ENCODE data around the gene ACTMAP. TPM values are rescaled to one million over a fixed set of nuclear protein-coding genes. Genes with fewer than 3 reads are reported as not detected.
A peak's percentile ranks its signal among the peaks of the same experiment; 100 is the strongest.

The ACTMAP gene
- total and polyA plus RNA-seq, 9 of the 15 experiments (the other 6 are each of a cell fraction or from before 2014, with no cell fraction given): 1.7 to 16.6 (median 4.9) TPM

DNA sequence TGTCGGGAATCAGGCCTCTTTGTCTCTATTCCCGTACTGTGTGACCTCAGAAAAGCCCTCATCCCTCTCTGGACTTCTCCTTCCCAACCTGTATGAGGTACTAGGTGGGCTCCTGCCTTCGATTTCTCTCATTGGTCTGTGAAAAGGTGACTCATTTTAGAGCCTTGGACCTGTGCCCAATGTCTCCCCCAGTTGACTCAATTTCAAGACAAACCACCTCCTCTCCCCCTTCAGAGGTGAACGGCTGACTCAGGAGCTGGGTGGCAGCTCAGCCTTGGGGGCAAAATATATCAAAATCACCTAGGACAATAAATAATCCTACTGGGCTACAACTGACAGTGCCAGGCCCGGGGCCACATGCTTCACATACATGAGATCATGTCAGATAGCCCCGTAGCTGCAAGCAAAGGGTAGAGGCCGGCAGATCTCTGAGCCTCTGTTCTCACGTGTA, 34.2 kb downstream of the ACTMAP start (continued):
- TF ChIP-seq ZNF431 (CRISPR knock-in tag; IDR thresholded peaks at IDR 0.05): no peak
- no peak for TF ChIP-seq HLTF (IDR thresholded peaks at IDR 0.05)

DNA sequence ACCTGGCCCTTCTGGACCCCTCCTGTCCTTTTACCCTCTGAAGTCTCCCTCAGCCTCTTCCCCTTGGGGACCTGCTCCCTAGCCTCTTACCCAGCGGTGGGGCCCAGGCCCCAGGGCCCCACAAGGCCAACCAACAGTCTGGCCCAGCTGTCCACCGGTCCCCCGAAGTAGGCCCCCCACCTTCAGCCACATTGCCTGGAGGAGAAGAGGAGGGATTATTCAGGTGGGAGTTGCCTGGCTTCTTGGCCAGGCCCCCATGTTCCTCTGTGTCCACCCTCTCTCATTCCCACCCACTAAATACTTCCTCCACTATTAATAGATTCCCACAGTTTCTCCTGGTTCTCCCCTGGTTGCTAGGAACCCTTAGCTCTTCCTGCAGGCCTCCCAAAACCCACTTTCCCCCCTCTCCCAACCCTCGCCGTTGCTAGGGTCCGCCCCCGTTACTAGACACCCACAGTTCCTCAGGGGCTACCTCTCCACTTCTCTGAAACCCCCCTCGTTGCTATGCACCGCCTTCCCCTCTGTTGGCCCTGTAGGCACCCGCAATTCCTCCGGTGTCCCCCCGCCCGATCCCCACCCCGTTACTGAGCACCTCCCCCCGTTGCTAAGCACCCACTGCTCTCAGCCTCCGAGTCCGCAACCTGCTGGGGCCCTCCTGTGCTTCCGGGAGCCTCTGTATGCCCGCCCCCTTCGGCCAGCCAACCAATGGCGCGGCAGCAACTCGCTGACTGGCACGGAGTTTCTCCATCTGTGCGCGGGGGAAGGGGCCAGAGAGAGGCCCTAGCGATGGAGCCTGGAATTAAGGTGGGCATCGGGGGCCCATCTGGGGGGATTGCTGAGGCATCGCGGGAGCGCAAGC, 35.6 kb downstream of the ACTMAP start:
- peak; percentile 80 for FAIRE-seq
- H3K27me3 ChIP-seq (ENCODE audit: control insufficient read depth in 2 of 2, insufficient read depth in 2 of 2, low read length in 2 of 2): no peaks in the 10 kb centered on the region
- ATAC-seq: peak; percentile 83
- H3K9me3 ChIP-seq (replicated peaks; ENCODE audit: control insufficient read depth, insufficient read depth, low read depth, low read length): no peaks in the 10 kb centered on the region
- H3K36me3 ChIP-seq (ENCODE audit: control insufficient read depth, insufficient read depth, low read length): peaks cover 16% of the 10 kb centered on the region; the same call in 2 of the 3 replicates
- H3K27ac ChIP-seq (ENCODE audit: extremely low read depth, low read depth, low read length): peak overlapping the region; percentile 34
- H3K4me2 ChIP-seq (ENCODE audit: insufficient read depth, low read length): peak overlapping the region; percentile 93
- H3K79me2 ChIP-seq (ENCODE audit: control insufficient read depth, insufficient read depth, low read length): peaks cover 39% of the 10 kb centered on the region
- H3K4me3 ChIP-seq: peak overlapping the region; percentile 62
- H3K4me1 ChIP-seq (replicated peaks in 1 of 2; ENCODE audit: control insufficient read depth in 2 of 2, insufficient read depth in 2 of 2, low read length in 2 of 2): peaks cover 21 to 51% of the 10 kb centered on the region in 2 experiments
- no peaks in the 10 kb centered on the region for H4K20me1 ChIP-seq (replicated peaks; ENCODE audit: control insufficient read depth, insufficient read depth, low read length)
- peak overlapping the region; percentile 78 for H2AFZ ChIP-seq (ENCODE audit: low read depth, low read length)
- no peaks in the 10 kb centered on the region for H3K9me1 ChIP-seq (ENCODE audit: control insufficient read depth, insufficient read depth, low read length)
- intact Hi-C loops (cut with micrococcal nuclease): no loop called here
- peak overlapping the region; percentile 48 to 90 for H3K9ac ChIP-seq (ENCODE audit: insufficient read depth in 1 of 2, low read depth in 2 of 2, low read length in 2 of 2)
- in situ Hi-C loops (cut with MboI): no loop called here
- ChIA-PET POLR2A (no interaction called here), CTCF (ENCODE audit: low intra/inter-chr PET ratio) (no interaction called here)
- BruUV-seq (replicated peaks): no TSS peak
- DNase-seq (ENCODE audit: extremely low read depth in 1 of 4, low spot score in 3 of 4): peak; percentile 94 to 95 (median 94)
- WGBS (ENCODE audit: insufficient coverage, low coverage, missing lambda C conversion rate): 7% methylated on average over 30 of the region's 31 CpGs
- peak; percentile 15 to 24; a peak in 1 of 4 replicates for TF ChIP-seq NRF1 (conservative IDR thresholded peaks at IDR 0.05 in 1 of 2, IDR thresholded peaks at IDR 0.05 in 1 of 2)
- TF ChIP-seq NEUROD1 (IDR thresholded peaks at IDR 0.05; ENCODE audit: borderline replicate concordance, low read depth, low read length, partially characterized antibody): peak; percentile 61
- no peak for TF ChIP-seq ZKSCAN1 (IDR thresholded peaks at IDR 0.05; ENCODE audit: low read depth, low read length)
- no peak for TF ChIP-seq ZNF232 (CRISPR knock-in tag; IDR thresholded peaks at IDR 0.05)
- TF ChIP-seq GTF2A2 (tag; IDR thresholded peaks at IDR 0.05): no peak
- TF ChIP-seq XRCC5 (IDR thresholded peaks at IDR 0.05; ENCODE audit: low read depth, low read length): 0 out of 2 replicates have a peak, but pooled peaks have one; percentile 6
- TF ChIP-seq, protein P1, sequence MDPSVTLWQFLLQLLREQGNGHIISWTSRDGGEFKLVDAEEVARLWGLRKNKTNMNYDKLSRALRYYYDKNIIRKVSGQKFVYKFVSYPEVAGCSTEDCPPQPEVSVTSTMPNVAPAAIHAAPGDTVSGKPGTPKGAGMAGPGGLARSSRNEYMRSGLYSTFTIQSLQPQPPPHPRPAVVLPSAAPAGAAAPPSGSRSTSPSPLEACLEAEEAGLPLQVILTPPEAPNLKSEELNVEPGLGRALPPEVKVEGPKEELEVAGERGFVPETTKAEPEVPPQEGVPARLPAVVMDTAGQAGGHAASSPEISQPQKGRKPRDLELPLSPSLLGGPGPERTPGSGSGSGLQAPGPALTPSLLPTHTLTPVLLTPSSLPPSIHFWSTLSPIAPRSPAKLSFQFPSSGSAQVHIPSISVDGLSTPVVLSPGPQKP (CRISPR knock-in tag; IDR thresholded peaks at IDR 0.05): no peak
- TF ChIP-seq ZNF408 (CRISPR knock-in tag; IDR thresholded peaks at IDR 0.05; ENCODE audit: low read depth): no peak
- TF ChIP-seq CREM (IDR thresholded peaks at IDR 0.05; ENCODE audit: low read depth): peak; percentile 49; the same call in 1 of the 2 replicates
- peak; percentile 85 for TF ChIP-seq GABPB1 (CRISPR knock-in tag; IDR thresholded peaks at IDR 0.05)
- TF ChIP-seq, protein P2, sequence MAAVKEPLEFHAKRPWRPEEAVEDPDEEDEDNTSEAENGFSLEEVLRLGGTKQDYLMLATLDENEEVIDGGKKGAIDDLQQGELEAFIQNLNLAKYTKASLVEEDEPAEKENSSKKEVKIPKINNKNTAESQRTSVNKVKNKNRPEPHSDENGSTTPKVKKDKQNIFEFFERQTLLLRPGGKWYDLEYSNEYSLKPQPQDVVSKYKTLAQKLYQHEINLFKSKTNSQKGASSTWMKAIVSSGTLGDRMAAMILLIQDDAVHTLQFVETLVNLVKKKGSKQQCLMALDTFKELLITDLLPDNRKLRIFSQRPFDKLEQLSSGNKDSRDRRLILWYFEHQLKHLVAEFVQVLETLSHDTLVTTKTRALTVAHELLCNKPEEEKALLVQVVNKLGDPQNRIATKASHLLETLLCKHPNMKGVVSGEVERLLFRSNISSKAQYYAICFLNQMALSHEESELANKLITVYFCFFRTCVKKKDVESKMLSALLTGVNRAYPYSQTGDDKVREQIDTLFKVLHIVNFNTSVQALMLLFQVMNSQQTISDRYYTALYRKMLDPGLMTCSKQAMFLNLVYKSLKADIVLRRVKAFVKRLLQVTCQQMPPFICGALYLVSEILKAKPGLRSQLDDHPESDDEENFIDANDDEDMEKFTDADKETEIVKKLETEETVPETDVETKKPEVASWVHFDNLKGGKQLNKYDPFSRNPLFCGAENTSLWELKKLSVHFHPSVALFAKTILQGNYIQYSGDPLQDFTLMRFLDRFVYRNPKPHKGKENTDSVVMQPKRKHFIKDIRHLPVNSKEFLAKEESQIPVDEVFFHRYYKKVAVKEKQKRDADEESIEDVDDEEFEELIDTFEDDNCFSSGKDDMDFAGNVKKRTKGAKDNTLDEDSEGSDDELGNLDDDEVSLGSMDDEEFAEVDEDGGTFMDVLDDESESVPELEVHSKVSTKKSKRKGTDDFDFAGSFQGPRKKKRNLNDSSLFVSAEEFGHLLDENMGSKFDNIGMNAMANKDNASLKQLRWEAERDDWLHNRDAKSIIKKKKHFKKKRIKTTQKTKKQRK (IDR thresholded peaks at IDR 0.05; ENCODE audit: borderline replicate concordance, low read depth, low read length): peak; percentile 40; the same call in 1 of the 2 replicates
- no peak for TF ChIP-seq ZNF778 (CRISPR knock-in tag; IDR thresholded peaks at IDR 0.05)
- TF ChIP-seq POLR2G (IDR thresholded peaks at IDR 0.05; ENCODE audit: low read depth, low read length): peak; percentile 43; the same call in 1 of the 2 replicates
- no peak for TF ChIP-seq NFE2 (IDR thresholded peaks at IDR 0.05; ENCODE audit: low read depth)
- TF ChIP-seq TAF15 (IDR thresholded peaks at IDR 0.05; ENCODE audit: low read depth, low read length): no peak

Measured in K562 (cell line).